Choroid plexus epithelial cell (primary cell): Measurements from ENCODE around the gene ZNF90.
"Not testable (repeated sequence)": the region's sequence is repeated elsewhere in the genome, so short reads cannot be mapped to it uniquely, and the experiment has no call there.

Experiments
- DNase-seq: peaks from one replicate; pipeline ENCODE4 v3.0.0-alpha.2; 2010; ENCODE audit warnings: low read depth
- H3K4me3 ChIP-seq: 2 replicates; pipeline ENCODE4 v1.5.1; 2011; ENCODE audit warnings: low read depth, mild to moderate bottlenecking, control low read depth, low read length, moderate library complexity
- TF ChIP-seq, protein P1 (sequence below): conservative IDR thresholded peaks from 2 replicates; pipeline ENCODE4 v1.5.1; 2011; ENCODE audit warnings: low read depth, mild to moderate bottlenecking, control low read depth, inconsistent platforms, low read length, moderate library complexity

The ZNF90 gene

DNA sequence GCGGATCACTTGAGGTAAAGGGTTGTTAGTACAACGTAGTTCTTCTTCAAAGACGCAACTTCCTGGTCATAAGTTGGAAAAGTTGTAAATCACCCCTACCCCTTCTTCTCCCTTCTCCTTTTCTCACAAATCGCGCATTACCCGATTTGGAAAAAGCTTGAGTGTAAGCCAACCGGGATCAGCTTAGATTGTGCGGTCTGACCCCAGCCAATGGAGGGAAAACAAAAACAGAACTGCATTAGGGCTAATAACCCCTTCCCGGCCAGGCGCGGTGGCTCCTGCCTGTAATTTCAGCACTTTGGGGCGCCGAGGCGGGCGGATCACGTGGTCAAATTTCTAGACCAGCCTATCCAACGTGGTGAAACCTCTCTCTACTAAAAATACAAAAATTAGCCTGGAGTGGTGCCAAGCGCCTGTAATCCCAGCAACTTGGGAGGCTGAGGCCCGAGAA, 806 bp downstream of the ZNF90 start:
- H3K4me3 ChIP-seq: peak overlapping the region; percentile 61
- TF ChIP-seq, protein P1, sequence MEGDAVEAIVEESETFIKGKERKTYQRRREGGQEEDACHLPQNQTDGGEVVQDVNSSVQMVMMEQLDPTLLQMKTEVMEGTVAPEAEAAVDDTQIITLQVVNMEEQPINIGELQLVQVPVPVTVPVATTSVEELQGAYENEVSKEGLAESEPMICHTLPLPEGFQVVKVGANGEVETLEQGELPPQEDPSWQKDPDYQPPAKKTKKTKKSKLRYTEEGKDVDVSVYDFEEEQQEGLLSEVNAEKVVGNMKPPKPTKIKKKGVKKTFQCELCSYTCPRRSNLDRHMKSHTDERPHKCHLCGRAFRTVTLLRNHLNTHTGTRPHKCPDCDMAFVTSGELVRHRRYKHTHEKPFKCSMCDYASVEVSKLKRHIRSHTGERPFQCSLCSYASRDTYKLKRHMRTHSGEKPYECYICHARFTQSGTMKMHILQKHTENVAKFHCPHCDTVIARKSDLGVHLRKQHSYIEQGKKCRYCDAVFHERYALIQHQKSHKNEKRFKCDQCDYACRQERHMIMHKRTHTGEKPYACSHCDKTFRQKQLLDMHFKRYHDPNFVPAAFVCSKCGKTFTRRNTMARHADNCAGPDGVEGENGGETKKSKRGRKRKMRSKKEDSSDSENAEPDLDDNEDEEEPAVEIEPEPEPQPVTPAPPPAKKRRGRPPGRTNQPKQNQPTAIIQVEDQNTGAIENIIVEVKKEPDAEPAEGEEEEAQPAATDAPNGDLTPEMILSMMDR: no peak
- DNase-seq: peak; percentile 58

DNA sequence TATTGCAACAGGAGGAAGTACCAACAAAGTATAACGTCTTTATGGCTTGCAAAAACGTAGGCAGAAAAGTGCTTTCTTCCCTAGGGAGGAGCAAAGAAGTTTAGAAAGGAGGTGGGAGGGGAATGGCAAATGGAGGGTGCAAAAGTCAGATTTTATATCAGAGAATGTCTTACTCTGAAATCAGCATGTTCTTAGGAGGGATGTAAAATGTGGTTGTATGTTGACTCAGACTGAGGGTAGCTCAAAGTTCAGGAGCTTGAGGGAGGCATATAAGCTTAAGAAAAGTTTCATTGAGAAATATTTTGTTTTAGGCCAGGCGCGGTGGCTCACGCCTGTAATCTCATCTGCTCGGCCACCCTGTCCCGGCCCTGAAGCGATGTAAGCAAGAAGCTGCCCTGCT, 1.7 kb downstream of the ZNF90 start:
- DNase-seq: peak; percentile 14
- TF ChIP-seq, protein P1: no peak
- H3K4me3 ChIP-seq: peak overlapping the region; percentile 61

DNA sequence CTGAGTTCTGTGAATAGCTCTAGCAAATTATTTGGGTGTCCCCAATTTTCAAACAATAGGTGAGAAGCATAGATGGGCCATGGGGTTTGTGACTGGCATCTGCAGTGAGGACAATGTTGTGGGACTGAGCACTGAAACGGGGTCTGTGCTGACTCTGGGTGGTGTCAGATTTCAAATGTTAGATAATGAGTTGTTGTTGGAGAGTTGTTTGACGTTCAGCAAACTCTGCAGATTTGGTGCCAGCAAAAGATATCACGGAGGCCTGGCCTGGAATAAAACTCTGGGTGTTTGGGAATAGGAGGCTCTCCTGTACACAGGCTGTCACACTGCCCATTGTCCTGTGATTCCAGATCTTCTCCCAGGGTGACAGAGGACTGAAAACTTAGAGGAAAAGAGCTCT, 2.9 kb downstream of the ZNF90 start:
- DNase-seq: no peak
- TF ChIP-seq, protein P1: no peak
- H3K4me3 ChIP-seq: no peak overlapping the region

DNA sequence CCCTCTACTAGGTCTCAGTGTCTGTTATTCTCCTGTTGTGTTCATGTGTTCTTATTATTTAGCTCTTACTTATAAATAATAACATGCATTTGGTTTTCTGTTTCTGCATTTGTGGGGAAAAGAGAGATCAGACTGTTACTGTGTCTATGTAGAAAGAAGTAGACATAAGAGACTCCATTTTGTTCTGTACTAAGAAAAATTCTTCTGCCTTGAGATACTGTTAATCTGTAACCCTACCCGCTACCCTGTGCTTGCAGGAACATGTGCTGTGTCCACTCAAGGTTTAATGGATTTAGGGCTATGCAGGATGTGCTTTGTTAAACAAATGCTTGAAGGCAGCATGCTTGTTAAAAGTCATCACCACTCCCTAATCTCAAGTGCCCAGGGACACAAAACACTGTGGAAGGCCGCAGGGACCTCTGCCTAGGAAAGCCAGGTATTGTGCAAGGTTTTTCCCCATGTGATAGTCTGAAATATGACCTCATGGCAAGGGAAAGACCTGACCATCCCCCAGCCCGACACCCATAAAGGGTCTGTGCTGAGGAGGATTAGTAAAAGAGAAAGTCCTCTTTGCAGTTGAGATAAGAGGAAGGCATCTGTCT, 4.5 kb downstream of the ZNF90 start:
- not testable (repeated sequence) for H3K4me3 ChIP-seq, DNase-seq

DNA sequence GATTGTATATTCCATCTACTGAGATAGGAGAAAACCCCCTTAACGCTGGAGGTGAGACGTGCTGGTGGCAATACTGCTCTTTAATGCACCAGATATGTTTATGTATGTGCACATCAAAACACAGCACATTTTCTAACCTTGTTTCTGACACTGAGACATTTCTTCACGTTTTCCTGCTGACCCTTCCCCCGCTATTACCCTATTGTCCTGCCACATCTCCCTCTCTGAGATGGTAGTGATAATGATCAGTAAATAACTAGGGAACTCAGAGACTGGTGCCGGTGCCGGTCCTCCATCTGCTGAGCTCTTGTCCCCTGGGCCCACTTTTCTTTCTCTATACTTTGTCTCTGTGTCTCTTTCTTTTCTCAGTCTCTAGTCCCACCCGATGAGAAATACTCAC, 5.1 kb downstream of the ZNF90 start:
- DNase-seq, H3K4me3 ChIP-seq: not testable (repeated sequence)

DNA sequence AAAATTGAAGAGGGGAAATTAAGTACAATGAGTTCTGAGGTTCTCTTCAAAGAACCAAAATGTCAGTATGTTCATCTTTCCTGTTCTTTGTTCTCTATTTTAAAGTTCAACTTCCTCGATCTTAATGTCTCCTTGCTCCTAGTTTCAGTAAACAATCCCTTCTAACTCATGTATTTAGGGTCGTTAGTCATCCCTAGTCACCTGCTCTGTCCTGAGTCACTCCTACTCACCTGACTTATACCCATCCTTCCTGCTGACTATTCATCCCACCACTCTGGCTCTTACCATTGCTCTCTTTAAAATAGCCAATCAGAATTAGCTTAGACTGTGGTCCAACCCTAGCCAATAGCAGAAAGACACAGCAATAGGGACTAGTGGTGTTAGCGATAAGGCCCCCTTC, 24.3 kb downstream of the ZNF90 start:
- no peak for DNase-seq
- TF ChIP-seq, protein P1: no peak
- H3K4me3 ChIP-seq: no peak overlapping the region

DNA sequence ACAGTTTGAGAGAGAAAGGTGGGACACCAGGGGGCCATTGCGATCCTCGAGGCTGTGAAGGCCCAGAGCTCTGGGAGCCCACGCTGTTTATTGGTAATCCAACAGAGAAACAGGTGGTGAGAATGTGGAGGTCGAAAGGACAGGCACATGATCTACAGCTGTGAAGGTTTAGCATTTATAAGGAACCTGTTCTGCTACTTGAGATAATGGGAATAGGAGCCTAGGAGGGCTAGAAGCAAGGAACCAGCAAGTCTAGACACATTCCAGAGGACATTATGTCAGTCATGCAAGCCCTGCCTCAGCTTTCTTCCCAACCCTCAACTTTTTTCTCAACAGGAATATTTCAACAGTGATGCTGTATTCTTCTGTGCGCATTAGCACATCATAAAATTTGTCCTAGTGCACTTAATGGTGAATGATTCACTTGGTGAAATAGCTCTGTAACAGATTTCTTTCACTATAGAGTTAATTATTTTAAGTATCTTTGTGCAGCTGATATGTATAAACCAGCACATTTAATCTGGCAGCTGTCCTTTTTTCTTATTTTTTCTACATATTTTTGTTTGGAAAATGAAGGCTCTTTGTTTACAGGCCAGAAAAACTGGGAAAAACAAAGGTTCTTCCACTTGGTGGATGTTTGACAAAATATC, 25.4 kb downstream of the ZNF90 start:
- TF ChIP-seq, protein P1: no peak
- DNase-seq: no peak

DNA sequence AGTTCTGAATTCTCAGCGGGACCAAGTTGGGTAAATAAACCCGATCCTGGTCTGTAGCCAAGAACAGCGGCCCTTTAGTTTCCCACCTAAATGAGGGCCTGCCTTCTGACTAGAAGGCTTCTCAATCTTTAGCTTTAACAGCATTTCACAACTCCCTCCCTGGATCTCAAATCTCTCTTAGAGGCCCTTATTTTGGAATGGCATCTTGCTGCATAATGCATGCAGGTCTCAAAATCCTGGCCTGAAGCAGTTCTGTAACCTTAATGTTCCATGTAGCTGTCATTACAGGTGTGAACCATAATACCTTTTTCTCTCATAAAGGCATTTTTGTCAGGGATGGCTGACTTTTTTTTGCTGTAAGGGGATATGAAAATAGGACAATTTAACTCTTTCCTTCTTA, 29.5 kb downstream of the ZNF90 start:
- no peak for DNase-seq
- TF ChIP-seq, protein P1: no peak
- no peak overlapping the region for H3K4me3 ChIP-seq

More for the DNA sequence above, 25.4 kb downstream of the ZNF90 start:
- H3K4me3 ChIP-seq: no peak overlapping the region

DNA sequence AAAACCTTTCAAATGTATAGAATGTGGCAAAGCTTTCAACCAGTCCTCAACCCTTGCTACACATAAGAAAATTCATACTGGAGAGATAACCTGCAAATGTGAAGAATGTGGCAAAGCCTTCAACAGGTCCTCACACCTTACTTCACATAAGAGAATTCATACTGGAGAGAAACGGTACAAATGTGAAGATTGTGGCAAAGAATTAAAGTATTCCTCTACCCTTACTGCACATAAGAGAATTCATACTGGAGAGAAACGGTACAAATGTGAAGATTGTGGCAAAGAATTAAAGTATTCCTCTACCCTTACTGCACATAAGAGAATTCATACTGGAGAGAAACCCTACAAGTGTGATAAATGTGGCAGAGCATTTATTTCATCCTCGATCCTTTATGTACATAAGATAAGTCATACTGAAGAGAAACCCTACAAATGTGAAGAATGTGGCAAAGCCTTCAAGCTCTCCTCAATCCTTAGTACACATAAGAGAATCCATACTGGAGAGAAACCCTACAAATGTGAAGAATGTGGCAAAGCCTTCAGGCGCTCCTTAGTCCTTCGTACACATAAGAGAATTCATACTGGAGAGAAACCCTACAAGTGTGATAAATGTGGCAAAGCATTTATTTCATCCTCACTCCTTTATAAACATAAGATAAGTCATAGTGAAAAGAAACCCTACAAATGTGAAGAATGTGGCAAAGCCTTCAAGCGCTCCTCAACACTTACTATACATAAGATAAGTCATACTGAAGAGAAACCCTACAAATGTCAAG, 40.5 kb downstream of the ZNF90 start:
- DNase-seq, H3K4me3 ChIP-seq: not testable (repeated sequence)
